Measurements from ENCODE around the gene CYP4Z1. TPM values are rescaled to one million over a fixed set of nuclear protein-coding genes. Genes with fewer than 3 reads are reported as not detected.
"Not testable (repeated sequence)": the region's sequence is repeated elsewhere in the genome, so short reads cannot be mapped to it uniquely, and the experiment has no call there.

The CYP4Z1 gene
- total RNA-seq, 1 experiment from 2014 or later: not detected

- DNase-seq; H3K36me3 ChIP-seq (replicated peaks; ENCODE audit: control insufficient read depth, insufficient read depth, low read length); H3K27me3 ChIP-seq (ENCODE audit: control insufficient read depth, insufficient read depth, low read length); H3K4me3 ChIP-seq (ENCODE audit: insufficient read depth, low read depth, low read length): not testable (repeated sequence)
These were observed 79.5 kb downstream of the CYP4Z1 start for GRCh38 chr1:47146495-47146894.

- Histone ChIP-seq H3K27me3 (ENCODE audit: control insufficient read depth, insufficient read depth, low read length) (no peaks in the 10 kb centered on the region; the same call in 1 of the 2 replicates), H3K4me3 (ENCODE audit: insufficient read depth, low read depth, low read length) (no peak overlapping the region), H3K36me3 (replicated peaks; ENCODE audit: control insufficient read depth, insufficient read depth, low read length) (no peaks in the 10 kb centered on the region)
- DNase-seq: no peak
These were observed 80.2 kb downstream of the CYP4Z1 start for GRCh38 chr1:47147047-47147785.

- not testable (repeated sequence) for DNase-seq
These were observed 82.1 kb downstream of the CYP4Z1 start for GRCh38 chr1:47149162-47149561.

GRCh38 chr1:47156457-47156856, 89.4 kb downstream of the CYP4Z1 start:
- H3K36me3 ChIP-seq (replicated peaks; ENCODE audit: control insufficient read depth, insufficient read depth, low read length); H3K4me3 ChIP-seq (ENCODE audit: insufficient read depth, low read depth, low read length); H3K27me3 ChIP-seq (ENCODE audit: control insufficient read depth, insufficient read depth, low read length); DNase-seq: not testable (repeated sequence)

More at GRCh38 chr1:47149162-47149561, 82.1 kb downstream of the CYP4Z1 start:
- not testable (repeated sequence) for H3K4me3 ChIP-seq (ENCODE audit: insufficient read depth, low read depth, low read length); H3K36me3 ChIP-seq (replicated peaks; ENCODE audit: control insufficient read depth, insufficient read depth, low read length); H3K27me3 ChIP-seq (ENCODE audit: control insufficient read depth, insufficient read depth, low read length)

GRCh38 chr1:47157957-47158356, 90.9 kb downstream of the CYP4Z1 start:
- H3K36me3 ChIP-seq (replicated peaks; ENCODE audit: control insufficient read depth, insufficient read depth, low read length); H3K27me3 ChIP-seq (ENCODE audit: control insufficient read depth, insufficient read depth, low read length); DNase-seq; H3K4me3 ChIP-seq (ENCODE audit: insufficient read depth, low read depth, low read length): not testable (repeated sequence)

- no peaks in the 10 kb centered on the region for H3K36me3 ChIP-seq (replicated peaks; ENCODE audit: control insufficient read depth, insufficient read depth, low read length)
- no peak for DNase-seq
- no peak overlapping the region for H3K4me3 ChIP-seq (ENCODE audit: insufficient read depth, low read depth, low read length)
- H3K27me3 ChIP-seq (ENCODE audit: control insufficient read depth, insufficient read depth, low read length): no peaks in the 10 kb centered on the region; the same call in 1 of the 2 replicates
These were observed 93.7 kb downstream of the CYP4Z1 start for GRCh38 chr1:47160716-47161115.

- no peaks in the 10 kb centered on the region for H3K36me3 ChIP-seq (replicated peaks; ENCODE audit: control insufficient read depth, insufficient read depth, low read length)
- H3K27me3 ChIP-seq (ENCODE audit: control insufficient read depth, insufficient read depth, low read length): no peaks in the 10 kb centered on the region; the same call in 1 of the 2 replicates
- DNase-seq: no peak
- no peak overlapping the region for H3K4me3 ChIP-seq (ENCODE audit: insufficient read depth, low read depth, low read length)
These were observed 94.4 kb downstream of the CYP4Z1 start for GRCh38 chr1:47161298-47162040.

GRCh38 chr1:47164552-47164951, 97.5 kb downstream of the CYP4Z1 start:
- no peaks in the 10 kb centered on the region; the same call in 1 of the 2 replicates for H3K27me3 ChIP-seq (ENCODE audit: control insufficient read depth, insufficient read depth, low read length)
- no peaks in the 10 kb centered on the region for H3K36me3 ChIP-seq (replicated peaks; ENCODE audit: control insufficient read depth, insufficient read depth, low read length)

More at GRCh38 chr1:47164552-47164951, 97.5 kb downstream of the CYP4Z1 start:
- DNase-seq: no peak
- no peak overlapping the region for H3K4me3 ChIP-seq (ENCODE audit: insufficient read depth, low read depth, low read length)

Other genes starting within 250 kb of the CYP4Z1 start
- gene CYP4A11, start 125.8 kb upstream of the CYP4Z1 start, total RNA-seq (2014; rRNA removed; shearing (Covaris generic)): not detected in 2 replicates
- gene CYP4X1, start 43.6 kb upstream of the CYP4Z1 start, total RNA-seq (2014; rRNA removed; shearing (Covaris generic)): 2.0 and 2.9 TPM in 2 replicates
- not detected in 2 replicates for gene CYP4A22, start 70.2 kb downstream of the CYP4Z1 start, total RNA-seq (2014; rRNA removed; shearing (Covaris generic))
- not detected in 2 replicates for gene PDZK1IP1, start 122.8 kb downstream of the CYP4Z1 start, total RNA-seq (2014; rRNA removed; shearing (Covaris generic))
- 0.07 and 0.70 TPM in 2 replicates for gene TAL1, start 165.0 kb downstream of the CYP4Z1 start, total RNA-seq (2014; rRNA removed; shearing (Covaris generic))
- gene STIL, start 246.9 kb downstream of the CYP4Z1 start, total RNA-seq (2014; rRNA removed; shearing (Covaris generic)): 55.5 and 61.9 TPM in 2 replicates